G401 (cell line): Measurements from ENCODE around the gene ATF7IP. TPM values are rescaled to one million over a fixed set of nuclear protein-coding genes. Genes with fewer than 3 reads are reported as not detected.

Experiments used
- DNase-seq: peaks from one replicate; pipeline ENCODE4 v3.0.0-alpha.2; 2015; ENCODE audit warnings: low spot score
- in situ Hi-C: cut with HindIII; loops from 2 replicates; pipeline ENCODE4 v1.10.0; 2016; ENCODE audit warnings: low sequenced_read_pairs, mixed read lengths
- total RNA-seq: library from RNA; depleted of rRNA; stranded (reverse); fragments of >200 nt; shearing (Covaris generic); gene quantifications from 2 replicates; pipeline ENCODE4 v1.2.3, GENCODE V29; 2014; rRNA removed

ATF7IP gene
- total RNA-seq, 1 experiment from 2014 or later = 34.2 TPM

- in situ Hi-C loops = no loop called here
- no peak for DNase-seq
Measured at GRCh38 chr12:14545144-14546124, 180.0 kb downstream of the ATF7IP start.

- in situ Hi-C loops = no loop called here
Measured at GRCh38 chr12:14547571-14547970, 182.1 kb downstream of the ATF7IP start.

GRCh38 chr12:14548609-14549008 lies 183.1 kb downstream of the ATF7IP start:
- in situ Hi-C loops = no loop called here
- no peak for DNase-seq

More at GRCh38 chr12:14547571-14547970, 182.1 kb downstream of the ATF7IP start:
- DNase-seq = no peak

Other genes starting within 250 kb of the ATF7IP start
- not detected in 2 replicates for gene PLBD1, start 202.2 kb downstream of the ATF7IP start, total RNA-seq